Measurements from ENCODE around the gene GDPD5. TPM values are rescaled to one million over a fixed set of nuclear protein-coding genes. Genes with fewer than 3 reads are reported as not detected.
A peak's percentile ranks its signal among the peaks of the same experiment; 100 is the strongest.

The GDPD5 gene, protein sequence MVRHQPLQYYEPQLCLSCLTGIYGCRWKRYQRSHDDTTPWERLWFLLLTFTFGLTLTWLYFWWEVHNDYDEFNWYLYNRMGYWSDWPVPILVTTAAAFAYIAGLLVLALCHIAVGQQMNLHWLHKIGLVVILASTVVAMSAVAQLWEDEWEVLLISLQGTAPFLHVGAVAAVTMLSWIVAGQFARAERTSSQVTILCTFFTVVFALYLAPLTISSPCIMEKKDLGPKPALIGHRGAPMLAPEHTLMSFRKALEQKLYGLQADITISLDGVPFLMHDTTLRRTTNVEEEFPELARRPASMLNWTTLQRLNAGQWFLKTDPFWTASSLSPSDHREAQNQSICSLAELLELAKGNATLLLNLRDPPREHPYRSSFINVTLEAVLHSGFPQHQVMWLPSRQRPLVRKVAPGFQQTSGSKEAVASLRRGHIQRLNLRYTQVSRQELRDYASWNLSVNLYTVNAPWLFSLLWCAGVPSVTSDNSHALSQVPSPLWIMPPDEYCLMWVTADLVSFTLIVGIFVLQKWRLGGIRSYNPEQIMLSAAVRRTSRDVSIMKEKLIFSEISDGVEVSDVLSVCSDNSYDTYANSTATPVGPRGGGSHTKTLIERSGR
- 10 to 100 TPM in 3 of 4 donors, 1 to 10 TPM in 1; 9.6 to 52.9 (median 28.2) TPM for total RNA-seq

- Histone ChIP-seq H3K27ac (peak within 1 kb of the TSS; percentile 47 to 59), H3K4me3 (peak within 1 kb of the TSS; percentile 69 to 70), H3K9me3 (no peaks in the 10 kb centered on the region), H3K27me3 (no peaks in the 10 kb centered on the region), H3K36me3 (no peaks in the 10 kb centered on the region), H3K4me1 (no peaks in the 10 kb centered on the region)
- intact Hi-C loops (cut with DNase I; ENCODE audit: low total_unique reads) = no loop called here
- peak; percentile 82 to 84 for DNase-seq
- peak; percentile 53 to 59 for TF ChIP-seq POLR2A (IDR thresholded peaks at IDR 0.05)
- TF ChIP-seq, protein P1, sequence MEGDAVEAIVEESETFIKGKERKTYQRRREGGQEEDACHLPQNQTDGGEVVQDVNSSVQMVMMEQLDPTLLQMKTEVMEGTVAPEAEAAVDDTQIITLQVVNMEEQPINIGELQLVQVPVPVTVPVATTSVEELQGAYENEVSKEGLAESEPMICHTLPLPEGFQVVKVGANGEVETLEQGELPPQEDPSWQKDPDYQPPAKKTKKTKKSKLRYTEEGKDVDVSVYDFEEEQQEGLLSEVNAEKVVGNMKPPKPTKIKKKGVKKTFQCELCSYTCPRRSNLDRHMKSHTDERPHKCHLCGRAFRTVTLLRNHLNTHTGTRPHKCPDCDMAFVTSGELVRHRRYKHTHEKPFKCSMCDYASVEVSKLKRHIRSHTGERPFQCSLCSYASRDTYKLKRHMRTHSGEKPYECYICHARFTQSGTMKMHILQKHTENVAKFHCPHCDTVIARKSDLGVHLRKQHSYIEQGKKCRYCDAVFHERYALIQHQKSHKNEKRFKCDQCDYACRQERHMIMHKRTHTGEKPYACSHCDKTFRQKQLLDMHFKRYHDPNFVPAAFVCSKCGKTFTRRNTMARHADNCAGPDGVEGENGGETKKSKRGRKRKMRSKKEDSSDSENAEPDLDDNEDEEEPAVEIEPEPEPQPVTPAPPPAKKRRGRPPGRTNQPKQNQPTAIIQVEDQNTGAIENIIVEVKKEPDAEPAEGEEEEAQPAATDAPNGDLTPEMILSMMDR (IDR thresholded peaks at IDR 0.05) = peak; percentile 13 to 73 (median 56)
Measured at GRCh38 chr11:75525433-75526191, at the start of gene GDPD5. GDPD5 (minus strand) TSS chr11:75525941; CDS start chr11:75477735, 48,206 bp downstream.

DNA sequence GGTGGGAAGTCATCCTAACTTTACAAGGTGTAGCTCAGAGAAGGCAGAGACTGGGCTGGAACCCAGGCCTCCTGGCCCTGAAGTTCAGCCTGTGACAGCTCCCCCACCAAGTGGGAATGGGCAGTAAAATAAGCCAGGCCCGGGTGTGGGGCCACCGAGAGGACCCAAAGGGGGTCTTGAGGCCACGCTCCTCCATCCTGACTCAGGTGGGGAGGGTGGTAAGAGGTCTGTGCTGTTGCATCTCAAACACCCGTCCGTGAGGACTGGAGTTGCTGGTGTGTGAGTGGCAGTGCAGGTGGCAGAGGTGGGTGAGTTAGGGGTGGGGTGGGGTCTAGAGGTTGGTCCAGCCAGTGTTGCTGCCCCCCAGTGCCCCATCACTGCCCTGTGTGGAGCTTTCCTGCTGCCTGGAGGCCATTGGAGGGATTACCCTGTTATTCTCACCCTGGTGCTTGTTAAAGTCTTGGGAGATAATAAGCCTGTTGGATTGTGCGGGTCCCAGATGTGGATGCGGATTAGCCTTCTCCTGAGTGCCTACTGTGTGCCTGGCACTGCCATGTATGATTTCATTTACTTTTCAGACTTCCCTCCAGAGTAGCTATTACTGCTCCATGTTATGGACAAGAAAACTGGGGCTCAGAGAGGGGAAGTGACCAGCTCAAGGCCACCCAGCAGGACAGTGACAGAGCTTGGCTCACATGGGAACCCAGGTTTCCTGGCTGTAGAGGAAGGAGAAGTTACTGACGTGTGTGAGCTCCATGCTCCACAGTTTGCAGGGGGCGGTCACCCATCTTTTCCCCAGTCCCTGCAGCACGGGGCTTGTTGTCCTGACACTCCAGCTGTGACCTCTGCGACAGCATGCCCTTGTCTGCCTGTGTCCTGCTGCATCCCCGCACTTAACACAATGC, 49.2 kb upstream of the GDPD5 start:
- DNase-seq = no peak
- TF ChIP-seq, protein P1 (IDR thresholded peaks at IDR 0.05) = peak in 1 of 4 experiments; percentile 9
- TF ChIP-seq POLR2A (IDR thresholded peaks at IDR 0.05) = no peak

GRCh38 chr11:75572744-75573143, 47.0 kb upstream of the GDPD5 start:
- Histone ChIP-seq H3K27ac (no peak overlapping the region), H3K36me3 (no peaks in the 10 kb centered on the region), H3K27me3 (no peaks in the 10 kb centered on the region), H3K9me3 (no peaks in the 10 kb centered on the region), H3K4me3 (no peak overlapping the region), H3K4me1 (peaks cover 0 to 11% of the 10 kb centered on the region in 2 donors)
- intact Hi-C loops (cut with DNase I; ENCODE audit: low total_unique reads) = no loop called here
- DNase-seq = no peak
- TF ChIP-seq, protein P1 (IDR thresholded peaks at IDR 0.05) = no peak
- no peak for TF ChIP-seq POLR2A (IDR thresholded peaks at IDR 0.05)

More for the DNA sequence above, 49.2 kb upstream of the GDPD5 start:
- no peaks in the 10 kb centered on the region for H3K27me3 ChIP-seq
- peaks cover 0 to 6% of the 10 kb centered on the region in 2 donors for H3K4me1 ChIP-seq
- no peaks in the 10 kb centered on the region for H3K9me3 ChIP-seq
- H3K27ac ChIP-seq = peak overlapping the region in 1 of 2 donors; percentile 11
- no peak overlapping the region for H3K4me3 ChIP-seq
- intact Hi-C loops (cut with DNase I; ENCODE audit: low total_unique reads) = no loop called here
- no peaks in the 10 kb centered on the region for H3K36me3 ChIP-seq

- Histone ChIP-seq H3K4me1 (peaks cover 0 to 11% of the 10 kb centered on the region in 2 donors), H3K27ac (no peak overlapping the region), H3K36me3 (no peaks in the 10 kb centered on the region), H3K9me3 (no peaks in the 10 kb centered on the region), H3K4me3 (no peak overlapping the region), H3K27me3 (no peaks in the 10 kb centered on the region)
- no peak for DNase-seq
- TF ChIP-seq, protein P1 (IDR thresholded peaks at IDR 0.05) = no peak
- TF ChIP-seq POLR2A (IDR thresholded peaks at IDR 0.05) = no peak
- intact Hi-C loops (cut with DNase I; ENCODE audit: low total_unique reads) = no loop called here
Measured at GRCh38 chr11:75571625-75572024, 45.9 kb upstream of the GDPD5 start.

Measured in uterus (tissue), 4 donors.